Germinal center (tissue), 1 donor: ENCODE measurements around the gene VPS50.

ENCODE experiments used
- DNase-seq: peaks from one replicate; pipeline ENCODE4 v3.0.0; 2012; ENCODE audit warnings: mixed read lengths, low spot score

VPS50 gene, protein sequence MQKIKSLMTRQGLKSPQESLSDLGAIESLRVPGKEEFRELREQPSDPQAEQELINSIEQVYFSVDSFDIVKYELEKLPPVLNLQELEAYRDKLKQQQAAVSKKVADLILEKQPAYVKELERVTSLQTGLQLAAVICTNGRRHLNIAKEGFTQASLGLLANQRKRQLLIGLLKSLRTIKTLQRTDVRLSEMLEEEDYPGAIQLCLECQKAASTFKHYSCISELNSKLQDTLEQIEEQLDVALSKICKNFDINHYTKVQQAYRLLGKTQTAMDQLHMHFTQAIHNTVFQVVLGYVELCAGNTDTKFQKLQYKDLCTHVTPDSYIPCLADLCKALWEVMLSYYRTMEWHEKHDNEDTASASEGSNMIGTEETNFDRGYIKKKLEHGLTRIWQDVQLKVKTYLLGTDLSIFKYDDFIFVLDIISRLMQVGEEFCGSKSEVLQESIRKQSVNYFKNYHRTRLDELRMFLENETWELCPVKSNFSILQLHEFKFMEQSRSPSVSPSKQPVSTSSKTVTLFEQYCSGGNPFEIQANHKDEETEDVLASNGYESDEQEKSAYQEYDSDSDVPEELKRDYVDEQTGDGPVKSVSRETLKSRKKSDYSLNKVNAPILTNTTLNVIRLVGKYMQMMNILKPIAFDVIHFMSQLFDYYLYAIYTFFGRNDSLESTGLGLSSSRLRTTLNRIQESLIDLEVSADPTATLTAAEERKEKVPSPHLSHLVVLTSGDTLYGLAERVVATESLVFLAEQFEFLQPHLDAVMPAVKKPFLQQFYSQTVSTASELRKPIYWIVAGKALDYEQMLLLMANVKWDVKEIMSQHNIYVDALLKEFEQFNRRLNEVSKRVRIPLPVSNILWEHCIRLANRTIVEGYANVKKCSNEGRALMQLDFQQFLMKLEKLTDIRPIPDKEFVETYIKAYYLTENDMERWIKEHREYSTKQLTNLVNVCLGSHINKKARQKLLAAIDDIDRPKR

DNA sequence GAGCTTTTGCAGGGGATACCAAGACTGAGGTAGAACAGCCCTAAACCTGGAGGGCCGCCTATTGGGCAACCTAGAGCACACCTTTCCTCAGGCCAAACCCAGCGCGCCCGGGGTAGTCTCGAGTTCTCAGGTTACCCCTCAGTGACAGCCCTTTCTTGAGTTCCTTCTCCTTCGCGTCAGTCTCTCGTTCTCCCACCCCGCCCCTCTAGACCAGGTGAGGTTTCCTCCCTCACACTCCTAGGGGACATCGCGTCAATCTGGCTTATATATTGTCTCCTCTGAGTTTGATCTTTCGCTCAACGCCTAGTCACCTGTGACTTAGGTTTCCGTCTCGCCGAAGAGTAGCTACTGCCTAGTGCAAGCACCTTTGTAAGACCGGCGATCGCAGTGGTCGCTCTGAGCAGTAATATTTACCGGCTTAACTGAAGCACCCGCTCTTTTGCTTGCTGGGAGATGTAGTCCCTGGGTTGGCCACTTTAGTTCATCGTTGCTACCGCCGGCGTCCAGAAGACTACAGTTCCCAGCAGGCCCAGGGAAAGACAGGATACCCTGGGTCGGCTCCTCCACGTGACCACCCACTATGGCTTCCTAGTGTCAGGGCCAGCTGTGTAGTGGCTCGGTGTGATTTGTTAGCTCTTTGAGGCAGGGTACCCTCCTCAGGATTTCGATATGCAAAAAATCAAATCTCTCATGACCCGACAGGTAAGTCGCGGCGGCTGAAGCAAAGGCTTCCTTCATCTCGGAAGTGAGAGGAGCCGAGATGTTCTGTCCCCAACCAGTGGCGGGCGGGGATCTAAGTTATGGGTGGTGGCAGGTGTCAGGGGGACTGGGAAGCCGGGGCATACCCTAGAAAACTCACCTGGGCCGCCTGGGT, at the start of gene VPS50:
VPS50 (plus strand) TSS at position 568 of the 874 bp plus-strand sequence; CDS start at position 670, 102 bp downstream.
- DNase-seq: peak; percentile 94

DNA sequence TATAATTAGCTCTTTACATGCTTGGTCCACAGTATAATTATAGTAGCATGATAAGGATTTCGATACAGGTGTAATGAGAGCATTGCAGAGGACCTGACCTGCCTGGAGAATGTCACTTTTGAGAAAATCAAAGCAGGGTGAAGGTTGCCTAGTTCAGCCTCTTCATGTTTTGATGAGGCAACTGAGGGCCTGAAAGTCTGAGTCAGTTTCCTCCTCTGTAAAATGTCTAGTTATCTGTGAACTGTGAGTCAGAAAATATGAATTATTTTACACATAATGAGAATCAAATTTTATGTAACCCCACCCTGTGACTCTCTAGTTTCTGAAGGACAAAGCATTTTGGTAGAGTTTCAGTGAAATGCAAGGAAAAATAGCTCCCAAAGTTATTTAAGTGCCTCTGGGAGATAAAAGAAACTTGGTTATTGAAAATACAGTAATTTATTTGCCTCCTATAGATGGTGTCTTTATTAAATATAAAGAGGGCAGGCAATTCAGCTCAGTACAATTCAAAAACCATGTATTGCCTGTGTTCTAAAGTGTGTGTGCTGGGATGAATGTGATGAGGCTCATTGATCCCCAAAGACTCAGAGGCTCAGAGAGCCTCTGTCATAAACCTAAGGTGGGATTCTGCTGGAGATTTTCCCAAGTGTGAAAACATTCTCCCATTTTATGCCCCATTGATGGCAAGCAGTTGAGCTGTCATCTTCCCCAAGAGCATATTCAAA, 46.7 kb upstream of the VPS50 start:
- DNase-seq: no peak

DNA sequence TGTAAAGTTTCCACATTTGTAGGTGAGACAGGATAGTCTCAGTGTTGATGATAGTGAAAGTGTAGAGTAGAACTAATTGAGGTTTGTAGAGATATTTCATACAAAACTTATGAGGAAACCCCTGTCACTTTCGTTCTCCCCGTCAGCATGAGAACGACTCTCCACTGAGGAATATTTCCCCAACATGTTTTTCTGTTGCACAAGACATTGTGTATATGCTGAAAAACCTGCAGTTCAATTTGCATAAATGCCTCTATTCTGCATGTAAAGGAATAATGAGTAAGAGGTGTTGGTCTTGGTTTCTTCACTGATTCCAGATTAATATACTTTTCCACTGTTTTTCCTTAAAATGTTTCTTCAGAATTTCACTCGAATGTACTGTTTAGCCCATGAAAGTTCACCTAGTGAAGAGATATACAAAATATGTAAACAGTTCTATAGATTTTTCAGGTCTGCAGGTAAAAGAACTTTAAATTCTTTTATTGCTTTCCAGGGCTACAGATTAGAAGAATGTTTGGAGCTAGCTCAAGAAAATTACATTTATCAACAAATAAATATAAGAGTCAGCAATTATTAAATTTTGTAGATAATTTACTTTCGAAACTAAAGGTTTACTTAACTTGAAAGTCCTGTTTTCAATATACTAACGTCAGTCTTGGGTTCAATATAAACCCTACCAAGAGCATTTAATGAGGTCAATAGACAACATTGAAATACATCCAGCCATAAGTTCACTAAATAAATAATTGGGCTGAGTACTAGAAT, 43.1 kb upstream of the VPS50 start:
- DNase-seq: no peak

DNA sequence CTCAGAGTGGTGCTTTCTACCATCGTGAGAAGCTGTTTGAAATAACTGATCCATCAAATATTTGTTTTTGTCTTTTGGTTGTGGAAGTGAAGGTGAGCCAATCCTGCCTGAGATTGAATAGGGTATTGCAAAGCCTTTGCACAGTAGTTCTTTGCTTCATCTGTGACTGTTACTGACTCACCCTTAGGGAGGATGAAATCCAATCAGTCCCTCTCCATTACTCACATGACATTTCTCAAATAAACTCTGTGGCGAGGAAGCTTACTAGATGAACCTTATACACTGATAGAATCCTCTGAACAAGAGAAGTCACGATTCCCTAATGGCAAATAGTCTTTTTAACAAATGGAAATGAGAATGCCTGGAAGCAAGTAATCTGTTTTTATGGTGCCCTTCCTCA, 37.8 kb upstream of the VPS50 start:
- no peak for DNase-seq

DNA sequence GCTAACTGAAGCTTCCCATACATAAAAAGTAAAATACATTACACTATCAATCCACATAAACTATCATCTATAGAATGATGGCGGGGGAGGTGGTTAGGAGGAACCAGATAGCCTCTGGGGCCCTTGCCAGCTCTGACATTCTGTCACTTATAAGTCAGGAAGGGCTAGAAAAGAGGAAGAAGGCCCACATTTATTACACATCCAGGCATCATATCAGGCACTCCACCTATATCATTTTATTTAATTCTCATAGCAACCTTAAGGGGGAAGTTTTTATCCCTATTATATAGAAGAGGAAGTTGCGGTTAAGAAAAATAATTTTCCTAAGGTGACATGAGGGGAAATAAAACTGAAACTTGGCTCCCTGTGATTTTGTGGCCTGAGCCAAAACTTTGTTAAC, 35.8 kb upstream of the VPS50 start:
- DNase-seq: no peak

DNA sequence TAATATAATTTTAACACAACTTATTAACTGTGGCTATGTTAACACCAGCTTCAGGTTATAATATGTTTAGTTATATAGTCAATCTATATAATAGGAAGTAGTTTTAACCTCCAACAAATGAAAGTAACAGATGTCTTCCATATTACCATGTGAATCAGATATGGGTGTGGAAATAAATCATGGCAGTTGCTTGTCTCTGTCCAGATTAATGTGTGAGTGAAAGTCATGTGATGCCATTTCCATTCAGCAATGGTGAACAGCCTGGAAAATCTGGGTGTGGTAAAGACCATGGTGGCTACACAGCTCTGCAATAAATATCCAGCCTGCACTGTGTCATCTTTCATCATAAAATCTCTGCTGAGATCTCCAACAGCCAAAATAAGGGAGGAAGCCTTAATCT, 33.7 kb upstream of the VPS50 start:
- no peak for DNase-seq

DNA sequence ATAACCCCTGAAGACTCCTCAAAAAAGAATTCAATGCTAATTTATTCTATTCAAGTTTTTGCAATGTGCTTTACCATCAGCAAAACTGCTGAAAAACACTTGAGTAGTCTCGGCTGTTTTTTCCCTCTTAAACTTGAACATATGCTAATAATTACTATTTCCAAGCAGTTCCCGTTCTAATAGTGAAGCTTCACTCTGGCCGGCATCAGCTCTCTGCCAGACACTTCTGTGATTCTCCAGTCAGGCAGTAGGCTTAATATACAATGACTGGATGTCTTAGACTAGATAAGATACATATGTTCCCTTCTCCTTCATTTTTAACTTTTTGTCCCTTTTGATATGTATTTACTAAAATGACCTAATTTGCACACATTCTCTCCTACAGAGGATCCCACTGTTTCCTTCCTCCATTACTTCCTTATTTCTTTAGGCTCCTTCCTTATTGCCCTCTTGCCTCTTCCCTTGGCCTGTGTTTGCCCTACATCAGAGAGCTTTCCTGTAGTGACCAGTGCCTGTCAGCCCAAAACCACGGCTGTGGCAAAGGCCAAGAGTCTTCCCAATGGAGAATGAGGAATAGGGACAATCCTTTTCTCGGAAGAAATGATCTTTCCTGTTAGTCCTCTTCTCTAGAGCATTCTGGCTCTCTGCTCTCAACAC, 29.4 kb upstream of the VPS50 start:
- DNase-seq: no peak

DNA sequence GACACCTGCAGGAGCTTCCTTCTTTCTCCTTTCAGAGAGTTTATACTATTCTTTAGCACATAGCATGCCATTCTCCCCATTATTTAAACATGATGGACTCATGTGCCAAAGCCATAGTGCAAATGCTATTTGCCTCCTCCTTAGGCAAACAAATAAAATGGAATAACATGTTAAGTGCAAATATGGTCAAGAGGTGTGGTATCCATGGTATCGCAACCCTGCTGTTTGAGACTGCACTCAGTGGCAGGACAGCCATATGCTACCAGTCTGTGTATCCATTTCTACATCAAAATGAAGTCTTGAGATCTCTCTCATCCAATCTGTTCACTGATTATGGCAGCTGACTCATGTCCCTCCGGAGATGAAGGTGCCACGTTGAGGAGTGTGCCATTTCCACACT, 28.7 kb upstream of the VPS50 start:
- DNase-seq: no peak

DNA sequence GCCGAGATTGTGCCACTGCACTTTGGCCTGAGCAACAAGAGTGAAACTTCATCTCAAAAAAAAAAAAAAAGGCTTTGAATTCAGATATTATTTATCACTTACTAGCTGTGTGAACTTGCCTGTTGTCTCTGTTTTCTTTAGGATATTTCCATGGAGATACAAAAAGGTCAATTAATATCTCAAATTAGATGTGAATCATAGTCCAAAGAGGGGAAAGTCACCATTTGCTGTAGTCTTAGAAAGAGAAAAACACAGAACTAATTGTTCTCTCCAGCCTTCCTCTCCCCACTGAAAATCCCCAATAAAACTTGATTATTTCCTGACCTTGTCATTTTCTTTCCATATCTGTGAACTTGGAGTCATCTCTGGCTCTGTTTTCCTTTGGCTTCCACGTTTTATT, 27.1 kb upstream of the VPS50 start:
- DNase-seq: no peak

DNA sequence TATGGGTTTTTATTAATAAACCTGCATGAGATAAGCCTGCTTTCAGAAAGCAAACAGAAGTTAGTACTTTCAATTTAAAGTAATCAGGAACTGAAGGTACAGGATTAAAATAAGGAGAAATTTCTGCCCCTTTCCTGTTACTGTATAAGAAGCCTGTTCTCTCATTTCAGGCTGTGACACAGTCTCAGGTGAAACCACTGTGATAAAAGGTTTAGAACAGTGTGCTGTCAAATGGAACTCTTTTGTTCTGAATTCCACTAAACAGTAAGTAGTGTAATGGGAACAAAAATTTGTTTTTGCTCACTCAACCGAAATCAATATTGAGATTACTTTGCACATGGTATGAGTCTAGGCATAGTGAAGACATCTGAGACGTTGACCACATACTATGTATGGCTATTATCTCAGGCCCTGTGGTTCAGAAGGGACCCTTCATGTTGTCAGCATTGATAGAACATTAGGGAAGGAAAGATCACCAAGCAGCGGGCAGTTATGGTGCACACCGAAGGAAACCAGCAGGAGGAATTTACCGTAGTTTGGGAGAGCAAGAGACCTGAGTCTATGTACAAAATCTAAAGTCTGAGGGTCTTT, 20.8 kb upstream of the VPS50 start:
- no peak for DNase-seq

DNA sequence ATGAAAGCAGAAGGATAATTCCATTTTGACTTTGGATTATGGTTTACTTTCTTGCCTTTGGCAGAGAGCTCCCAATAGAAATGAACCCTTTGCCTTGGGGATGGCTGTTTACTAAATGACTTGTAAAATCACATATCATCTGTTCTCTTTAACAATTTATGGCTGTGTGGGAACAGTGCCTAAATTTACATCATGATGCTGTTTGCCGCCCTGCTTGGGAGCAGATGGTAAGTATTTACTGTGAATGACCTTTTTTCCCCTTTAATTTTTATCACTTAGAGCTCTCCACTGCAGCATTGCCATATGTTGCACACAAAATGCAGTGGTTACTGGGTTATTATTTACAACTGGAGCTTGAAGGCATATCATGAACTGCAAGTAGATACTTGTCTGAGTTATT, 19.3 kb upstream of the VPS50 start:
- no peak for DNase-seq

DNA sequence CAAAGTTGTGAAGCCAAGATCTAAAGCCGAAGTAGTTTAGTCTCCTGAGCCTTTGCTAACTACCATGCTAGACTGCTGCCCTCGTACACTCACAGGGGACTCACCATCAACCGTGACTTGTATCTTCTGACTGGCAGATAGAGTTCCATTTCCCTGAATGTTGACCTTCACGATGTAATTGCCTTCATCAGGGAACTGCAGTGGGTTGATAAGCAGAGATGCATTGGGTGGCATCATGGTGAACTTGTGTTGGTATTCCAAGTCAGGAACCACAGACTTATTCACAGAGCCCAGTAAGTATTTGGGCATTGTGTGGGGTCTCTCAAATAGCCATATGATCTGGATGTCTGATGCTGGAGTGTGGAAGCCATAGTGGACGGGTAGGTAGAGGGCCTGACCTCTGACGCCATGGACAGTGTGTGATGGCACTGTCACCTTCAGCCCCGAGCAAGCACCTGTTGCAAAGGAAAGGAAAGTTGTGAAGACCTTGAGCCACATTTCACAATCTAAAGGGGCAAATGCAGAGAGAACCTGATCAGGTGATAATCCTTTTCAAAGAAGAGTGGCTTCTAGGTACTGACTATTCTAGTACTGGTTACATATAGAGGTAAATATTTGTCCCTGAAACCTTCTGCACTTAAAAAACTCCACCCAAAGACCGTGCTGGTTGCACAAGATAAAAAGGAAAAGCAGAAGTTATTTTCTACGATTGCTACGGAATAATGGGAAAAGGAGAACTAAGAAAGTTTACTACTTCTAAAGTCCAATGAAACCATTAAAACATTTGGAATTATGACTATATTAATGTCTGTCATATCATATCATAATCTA, 13.0 kb upstream of the VPS50 start:
- no peak for DNase-seq

DNA sequence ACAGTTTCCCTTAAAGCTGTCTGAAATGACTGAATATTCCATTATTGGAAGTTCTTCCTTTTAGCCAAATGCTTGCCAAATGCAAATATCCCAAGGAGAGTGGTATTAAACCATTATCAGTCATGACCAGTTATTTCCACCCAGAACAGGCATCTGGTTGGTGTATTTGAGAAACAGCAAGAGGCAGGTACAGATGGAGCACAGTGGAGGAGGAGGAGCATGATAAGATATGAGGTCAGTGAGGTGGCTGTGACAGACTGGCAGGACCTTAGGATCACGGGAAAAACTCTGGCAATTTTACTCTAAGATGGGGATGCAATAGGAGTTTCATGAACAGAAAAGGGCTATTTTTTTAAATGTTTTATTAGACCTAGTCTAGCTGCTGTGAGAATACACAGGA, 12.3 kb upstream of the VPS50 start:
- DNase-seq: no peak

DNA sequence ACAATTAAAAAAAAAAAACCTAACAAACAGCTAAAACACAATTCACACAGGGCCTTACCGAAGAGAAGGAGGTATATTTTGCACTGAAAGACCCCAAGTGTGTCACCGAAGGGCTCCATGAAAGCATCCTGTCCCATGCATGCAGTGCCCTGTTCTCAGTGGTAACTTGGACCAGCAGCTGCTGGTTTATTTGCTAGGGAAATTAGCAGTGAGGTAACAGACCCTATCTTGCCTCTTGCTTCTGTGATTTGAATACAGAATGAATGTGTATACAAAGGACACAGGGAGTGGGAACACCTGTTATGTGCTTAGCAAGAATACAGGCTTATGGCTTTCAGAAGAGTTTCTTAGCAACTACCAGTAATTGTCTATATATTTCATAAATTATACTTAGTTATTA, 5.9 kb upstream of the VPS50 start, which contains the start of gene HEPACAM2:
HEPACAM2 (minus strand) TSS at position 160 of the 400 bp plus-strand sequence.
- no peak for DNase-seq

DNA sequence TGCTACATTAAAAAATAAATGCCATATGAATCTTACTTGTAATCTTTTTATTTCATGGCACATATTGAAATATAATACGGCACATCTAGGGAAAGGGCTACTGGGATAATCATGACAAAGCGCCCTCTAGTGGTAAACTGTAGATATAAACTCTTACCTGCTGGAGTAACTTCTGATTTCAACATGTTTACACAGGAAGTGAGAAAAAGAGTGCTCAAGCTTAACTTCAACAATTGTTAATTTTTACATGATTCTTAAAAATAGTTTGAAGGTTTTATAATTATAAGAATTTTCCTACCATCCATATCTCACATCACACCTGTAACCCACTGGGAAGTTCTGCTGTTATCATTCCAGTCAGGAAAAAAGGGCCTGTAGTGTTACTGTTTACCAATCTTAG, 3.9 kb upstream of the VPS50 start:
- peak; percentile 59 for DNase-seq

DNA sequence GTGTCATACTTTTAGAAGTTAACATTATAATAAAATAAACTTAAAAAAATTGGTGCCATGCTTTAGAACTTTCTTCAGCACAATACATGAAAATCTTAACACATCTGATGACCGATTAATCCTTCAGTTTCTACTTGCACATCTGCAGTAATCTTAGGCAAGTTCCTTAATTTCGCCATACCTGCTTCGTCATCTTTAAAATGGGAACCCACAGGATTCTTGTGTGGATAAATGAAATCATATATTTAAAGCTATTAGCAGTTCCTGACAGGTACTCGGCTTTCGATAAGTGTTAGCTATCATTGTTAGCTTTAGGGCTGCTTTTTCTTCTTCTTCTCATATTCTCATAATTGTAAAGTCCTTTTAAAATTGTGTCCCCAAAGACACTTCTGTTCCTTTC, 907 bp upstream of the VPS50 start:
- no peak for DNase-seq

DNA sequence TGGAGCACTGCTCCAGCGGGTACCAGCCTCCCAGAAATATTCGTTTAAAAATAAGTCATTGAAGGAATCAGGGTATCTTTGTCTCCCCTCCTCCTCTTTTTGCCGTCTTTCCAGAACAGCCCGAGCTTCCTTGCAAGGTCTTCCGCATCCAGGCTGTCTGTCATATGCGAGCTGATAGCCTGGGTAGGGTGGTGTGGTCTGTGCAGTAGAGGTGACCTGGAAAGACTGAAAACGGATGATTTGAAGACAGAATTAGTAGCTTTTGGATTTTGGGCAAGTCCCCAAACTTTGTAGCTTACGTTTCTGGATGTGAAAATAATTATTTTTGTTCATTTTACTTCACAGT, 480 bp downstream of the VPS50 start:
- no peak for DNase-seq

DNA sequence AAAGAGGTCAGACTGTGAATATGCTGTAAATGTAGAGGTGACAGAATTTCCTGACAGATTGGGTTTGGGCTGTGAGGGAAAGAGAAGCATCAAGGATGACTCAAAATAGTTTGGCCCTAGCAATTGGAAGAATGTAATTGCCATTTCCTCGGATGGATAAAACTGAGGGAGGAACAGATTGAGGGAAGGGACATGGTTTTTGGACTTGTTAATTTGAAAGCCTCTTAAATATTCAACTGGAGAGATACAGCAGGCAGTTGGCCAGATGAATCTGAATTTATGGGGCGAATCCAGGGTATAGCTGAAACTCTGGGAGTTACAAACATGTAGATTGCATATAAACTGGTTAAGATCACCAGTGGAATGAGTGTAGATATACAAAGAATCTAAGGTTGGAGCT, 3.4 kb downstream of the VPS50 start:
- DNase-seq: no peak

DNA sequence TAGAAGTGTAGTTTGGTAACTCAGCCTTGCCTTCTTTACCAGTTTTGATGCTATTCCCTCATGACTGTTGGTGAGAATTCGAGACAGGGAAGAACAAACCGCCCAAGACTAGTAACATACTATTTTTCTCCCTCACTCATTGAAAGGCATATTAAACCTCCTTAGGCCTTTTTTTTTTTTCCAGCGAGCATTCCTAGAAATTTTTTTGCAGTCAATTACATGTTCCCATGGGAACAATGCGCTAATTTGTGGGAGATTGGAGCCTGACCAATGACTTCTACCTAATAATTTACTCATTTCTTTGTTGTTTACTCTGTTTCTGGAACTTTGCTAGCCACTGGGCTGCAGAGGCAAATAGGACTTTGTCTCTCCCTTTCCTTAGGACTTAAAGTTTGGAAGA, 6.0 kb downstream of the VPS50 start:
- DNase-seq: no peak
